ENCODE results near the gene TAF15.
A peak's percentile ranks its signal among the peaks of the same experiment; 100 is the strongest.

Gene TAF15

GRCh38 chr17:35817196-35817595, 7.9 kb downstream of the TAF15 start:
- no peak overlapping the region for H3K4me3 ChIP-seq (replicated peaks; ENCODE audit: low read depth, low read length)
- DNase-seq (ENCODE audit: low read depth) = no peak
- TF ChIP-seq CTCF (IDR thresholded peaks at IDR 0.05; ENCODE audit: low read length, missing control alignments) = no peak

- TF ChIP-seq CTCF (IDR thresholded peaks at IDR 0.05; ENCODE audit: low read length, missing control alignments) = no peak
- H3K4me3 ChIP-seq (replicated peaks; ENCODE audit: low read depth, low read length) = no peak overlapping the region
- DNase-seq (ENCODE audit: low read depth) = no peak
Observed at GRCh38 chr17:35819455-35819854, 10.2 kb downstream of the TAF15 start.

- no peak for DNase-seq (ENCODE audit: low read depth)
- TF ChIP-seq CTCF (IDR thresholded peaks at IDR 0.05; ENCODE audit: low read length, missing control alignments) = no peak
- no peak overlapping the region for H3K4me3 ChIP-seq (replicated peaks; ENCODE audit: low read depth, low read length)
Observed at GRCh38 chr17:35821308-35821707, 12.0 kb downstream of the TAF15 start.

DNA sequence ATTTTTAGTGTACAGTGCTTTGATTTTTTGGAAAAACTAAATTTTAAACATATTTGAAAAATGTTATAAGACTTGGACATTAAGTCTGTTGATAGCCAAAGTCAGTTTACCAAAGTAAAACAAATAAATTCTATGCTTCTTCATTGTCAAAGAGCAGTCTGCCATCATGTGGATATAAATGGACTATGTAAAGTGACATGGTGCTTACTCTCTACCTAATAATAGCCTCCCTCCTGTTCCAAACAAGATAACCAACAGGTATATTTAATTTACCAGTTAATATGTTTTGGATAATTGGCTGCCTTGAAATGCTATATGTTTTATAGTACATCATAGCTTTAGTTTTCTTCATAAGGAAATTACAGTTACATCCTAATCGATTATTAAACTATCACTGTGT, 15.9 kb downstream of the TAF15 start:
- TF ChIP-seq CTCF (IDR thresholded peaks at IDR 0.05; ENCODE audit: low read length, missing control alignments) = no peak
- H3K4me3 ChIP-seq (replicated peaks; ENCODE audit: low read depth, low read length) = no peak overlapping the region

GRCh38 chr17:35841101-35841500, 31.8 kb downstream of the TAF15 start:
- TF ChIP-seq CTCF (IDR thresholded peaks at IDR 0.05; ENCODE audit: low read length, missing control alignments) = no peak
- no peak for DNase-seq (ENCODE audit: low read depth)
- no peak overlapping the region for H3K4me3 ChIP-seq (replicated peaks; ENCODE audit: low read depth, low read length)

More for the DNA sequence above, 15.9 kb downstream of the TAF15 start:
- DNase-seq (ENCODE audit: low read depth) = no peak

- no peak overlapping the region for H3K4me3 ChIP-seq (replicated peaks; ENCODE audit: low read depth, low read length)
- peak; percentile 32 for DNase-seq (ENCODE audit: low read depth)
Observed at GRCh38 chr17:35841505-35841904, 32.2 kb downstream of the TAF15 start.

More at GRCh38 chr17:35841505-35841904, 32.2 kb downstream of the TAF15 start:
- no peak for TF ChIP-seq CTCF (IDR thresholded peaks at IDR 0.05; ENCODE audit: low read length, missing control alignments)
